Measurements from ENCODE around the gene DLGAP1.

DNA sequence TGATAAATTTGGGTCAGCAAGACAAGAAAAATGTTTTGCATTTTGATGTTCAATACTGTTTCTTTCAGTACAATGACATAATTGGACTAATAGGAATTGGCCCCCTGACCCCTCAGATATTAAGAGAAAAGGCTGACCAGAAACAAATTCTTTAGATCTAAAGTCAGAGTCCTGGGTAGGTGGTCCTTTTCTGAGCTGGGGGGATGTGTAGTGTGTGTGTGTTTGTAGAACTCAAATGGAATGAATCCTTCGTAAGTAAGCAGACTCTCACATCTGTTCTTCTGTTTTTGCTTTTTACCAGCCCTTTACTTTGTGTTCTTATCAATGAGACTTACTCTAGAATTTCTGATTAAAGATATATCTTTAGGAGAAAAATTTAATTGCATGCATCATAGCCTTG, 677.4 kb downstream of the DLGAP1 start:
- TF ChIP-seq, protein P1, sequence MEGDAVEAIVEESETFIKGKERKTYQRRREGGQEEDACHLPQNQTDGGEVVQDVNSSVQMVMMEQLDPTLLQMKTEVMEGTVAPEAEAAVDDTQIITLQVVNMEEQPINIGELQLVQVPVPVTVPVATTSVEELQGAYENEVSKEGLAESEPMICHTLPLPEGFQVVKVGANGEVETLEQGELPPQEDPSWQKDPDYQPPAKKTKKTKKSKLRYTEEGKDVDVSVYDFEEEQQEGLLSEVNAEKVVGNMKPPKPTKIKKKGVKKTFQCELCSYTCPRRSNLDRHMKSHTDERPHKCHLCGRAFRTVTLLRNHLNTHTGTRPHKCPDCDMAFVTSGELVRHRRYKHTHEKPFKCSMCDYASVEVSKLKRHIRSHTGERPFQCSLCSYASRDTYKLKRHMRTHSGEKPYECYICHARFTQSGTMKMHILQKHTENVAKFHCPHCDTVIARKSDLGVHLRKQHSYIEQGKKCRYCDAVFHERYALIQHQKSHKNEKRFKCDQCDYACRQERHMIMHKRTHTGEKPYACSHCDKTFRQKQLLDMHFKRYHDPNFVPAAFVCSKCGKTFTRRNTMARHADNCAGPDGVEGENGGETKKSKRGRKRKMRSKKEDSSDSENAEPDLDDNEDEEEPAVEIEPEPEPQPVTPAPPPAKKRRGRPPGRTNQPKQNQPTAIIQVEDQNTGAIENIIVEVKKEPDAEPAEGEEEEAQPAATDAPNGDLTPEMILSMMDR (IDR thresholded peaks at IDR 0.05; ENCODE audit: poor library complexity), result no peak
- no peak for TF ChIP-seq EZH2 (IDR thresholded peaks at IDR 0.05; ENCODE audit: borderline replicate concordance)
- no peak for TF ChIP-seq EZH2phosphoT487 (IDR thresholded peaks at IDR 0.05; ENCODE audit: low read depth, severe bottlenecking, unreplicated experiment)
